UCSD-AML1 (cell line): Measurements from ENCODE around the gene OR2A5.
"Not testable (repeated sequence)": the region's sequence is repeated elsewhere in the genome, so short reads cannot be mapped to it uniquely, and the experiment has no call there.

Experiments used
- DNase-seq: peaks from one replicate; lab custom pipeline; 2025; ENCODE audit not compliant: unreplicated experiment; lab: John Stamatoyannopoulos, UW

Gene OR2A5, protein sequence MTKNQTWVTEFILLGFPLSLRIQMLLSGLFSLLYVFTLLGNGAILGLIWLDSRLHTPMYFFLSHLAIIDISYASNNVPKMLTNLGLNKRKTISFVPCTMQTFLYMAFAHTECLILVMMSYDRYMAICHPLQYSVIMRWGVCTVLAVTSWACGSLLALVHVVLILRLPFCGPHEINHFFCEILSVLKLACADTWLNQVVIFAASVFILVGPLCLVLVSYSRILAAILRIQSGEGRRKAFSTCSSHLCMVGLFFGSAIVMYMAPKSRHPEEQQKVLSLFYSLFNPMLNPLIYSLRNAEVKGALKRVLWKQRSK

DNA sequence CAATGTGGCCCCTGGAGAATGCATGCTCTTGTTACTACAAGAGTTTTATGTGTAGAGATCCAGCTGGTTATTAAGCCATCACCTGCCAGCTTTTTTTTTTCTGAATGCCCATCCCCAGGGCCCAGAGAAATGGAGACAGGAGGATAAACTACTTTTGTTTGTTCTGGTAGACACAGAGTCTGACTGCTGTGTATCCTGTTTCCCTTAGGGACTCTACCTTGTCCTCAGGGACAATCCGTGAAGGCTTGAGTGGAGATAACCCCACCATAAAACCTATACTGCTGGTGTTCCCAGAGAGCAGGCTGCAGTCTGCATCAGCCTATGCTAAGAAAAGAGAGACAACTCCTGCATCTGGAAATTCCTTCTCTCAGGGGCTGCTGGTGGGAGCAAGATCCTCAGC, at the start of gene OR2A5:
OR2A5 (plus strand) TSS at position 301 of the 400 bp plus-strand sequence. CDS start 1,454 bp downstream, outside the sequence.
- no peak for DNase-seq

DNA sequence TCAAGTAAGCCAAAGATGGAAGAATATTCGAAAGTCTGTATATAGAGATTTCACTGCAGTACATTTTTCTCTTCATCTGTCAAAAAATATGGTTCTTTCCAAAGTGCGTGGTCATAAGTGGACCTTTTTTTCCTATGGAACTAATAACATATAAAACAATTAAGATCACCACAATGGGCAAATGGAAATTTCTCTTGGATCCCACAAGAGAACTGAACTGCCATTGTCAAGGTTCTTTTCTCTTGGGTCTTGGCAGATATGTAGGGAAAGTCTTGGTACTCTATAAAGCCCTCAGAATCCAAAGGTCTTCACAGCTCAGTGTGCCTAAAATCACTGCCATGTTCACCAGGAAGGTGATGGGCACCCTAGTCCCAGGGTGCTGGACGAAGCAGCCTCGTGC, 48.7 kb upstream of the OR2A5 start, which contains the start of gene OR6B1:
OR6B1 (plus strand) TSS at position 301 of the 400 bp plus-strand sequence. CDS start 3,677 bp downstream, outside the sequence.
- no peak for DNase-seq

DNA sequence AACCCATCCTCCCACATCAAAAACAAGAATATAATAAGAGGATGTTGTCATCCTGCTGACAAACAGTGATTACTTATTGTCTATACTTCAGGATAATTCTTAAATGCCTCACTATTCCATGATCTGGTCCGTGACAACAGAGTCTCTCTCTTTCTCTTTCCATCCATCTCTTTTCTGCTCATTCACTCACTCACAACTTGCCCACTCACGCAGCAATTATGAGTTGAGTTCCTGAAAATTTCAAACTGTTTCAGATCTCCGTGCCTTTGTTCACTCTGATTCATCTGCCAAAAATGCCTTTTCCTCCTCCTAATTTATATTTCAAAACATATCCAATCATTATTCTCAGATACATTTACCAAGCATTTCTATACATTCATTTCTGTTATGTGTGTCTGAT, 47.2 kb upstream of the OR2A5 start:
- no peak for DNase-seq

DNA sequence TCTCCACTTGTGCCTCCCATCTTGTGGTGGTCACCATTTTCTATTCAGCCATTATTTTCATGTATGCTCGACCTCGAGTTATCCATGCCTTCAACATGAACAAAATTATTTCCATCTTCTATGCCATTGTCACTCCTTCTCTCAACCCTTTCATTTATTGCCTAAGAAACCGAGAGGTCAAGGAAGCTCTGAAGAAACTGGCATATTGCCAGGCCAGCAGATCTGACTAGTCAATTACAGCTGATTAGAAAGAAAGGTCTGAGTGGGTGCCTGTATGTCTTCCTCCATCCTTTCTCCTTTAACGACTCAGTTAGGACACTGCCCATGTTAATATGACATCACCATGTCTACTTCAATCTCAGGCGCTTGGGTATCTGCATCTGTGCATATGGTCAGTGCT, 44.0 kb upstream of the OR2A5 start:
- no peak for DNase-seq

DNA sequence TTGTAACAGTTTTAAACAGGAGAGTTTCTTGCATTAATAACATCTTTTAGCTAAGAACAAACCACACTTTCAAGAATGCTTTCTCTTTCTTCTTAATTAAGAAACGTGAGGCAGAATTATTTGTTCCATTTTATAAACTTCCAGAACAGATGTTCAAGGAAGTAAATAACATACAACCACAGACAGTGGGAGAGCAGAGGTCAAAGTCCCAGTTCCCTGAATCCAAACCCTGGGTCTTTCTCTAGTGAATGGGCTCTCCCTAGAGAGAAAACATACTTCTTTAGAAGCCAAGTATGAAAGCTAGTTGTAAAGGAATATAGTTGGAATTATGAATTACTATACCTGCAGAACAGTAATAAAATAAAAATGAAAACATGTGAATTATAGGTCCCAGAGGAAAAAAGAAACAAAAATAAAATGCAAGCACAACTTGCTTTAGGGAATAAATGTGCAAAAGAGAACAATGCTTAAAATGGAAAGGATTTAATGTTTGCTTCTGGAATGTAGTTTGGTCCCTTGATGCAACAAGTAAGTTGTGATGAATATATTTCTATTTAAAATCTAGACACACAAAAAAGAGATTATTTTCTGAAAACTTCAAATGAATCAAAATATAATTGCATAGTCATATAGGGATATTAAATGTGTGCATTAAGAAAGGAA, 42.6 kb upstream of the OR2A5 start:
- DNase-seq, result no peak

DNA sequence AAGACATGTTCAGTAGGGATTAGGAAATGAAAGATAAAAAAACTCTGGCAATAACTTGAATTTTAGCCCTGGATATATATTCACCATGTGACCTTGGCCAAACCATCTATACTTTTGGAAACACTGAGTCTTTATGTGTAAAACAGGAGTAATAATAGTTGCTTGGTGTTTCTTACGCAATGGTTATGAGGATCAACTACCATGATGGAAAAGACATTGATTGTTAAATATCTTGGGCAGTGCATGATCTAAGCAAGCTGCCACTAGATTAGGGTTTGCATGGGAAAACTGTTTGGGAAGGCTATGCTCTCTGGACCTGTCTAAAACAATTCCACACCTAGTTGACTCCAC, 42.1 kb upstream of the OR2A5 start:
- DNase-seq, result no peak

DNA sequence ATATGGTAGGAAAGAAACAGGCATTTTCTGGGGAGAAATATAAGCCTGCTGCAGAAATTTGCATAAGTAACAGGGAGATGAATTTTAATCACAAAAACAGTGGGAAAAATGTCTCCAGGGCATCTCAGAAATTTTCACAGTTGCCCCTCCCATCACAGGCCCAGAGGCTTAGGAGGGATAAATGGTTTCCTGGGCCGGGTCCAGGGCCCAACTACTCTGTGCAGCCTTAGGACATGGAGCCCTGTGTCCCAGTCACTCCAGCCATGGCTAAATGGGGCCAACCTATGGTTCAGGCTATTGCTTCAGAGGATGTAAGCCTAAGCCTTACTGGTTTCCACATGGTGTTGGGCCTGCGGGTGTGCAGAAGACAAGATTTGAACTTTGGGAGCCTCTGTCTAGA, 39.4 kb upstream of the OR2A5 start:
- DNase-seq, result no peak

DNA sequence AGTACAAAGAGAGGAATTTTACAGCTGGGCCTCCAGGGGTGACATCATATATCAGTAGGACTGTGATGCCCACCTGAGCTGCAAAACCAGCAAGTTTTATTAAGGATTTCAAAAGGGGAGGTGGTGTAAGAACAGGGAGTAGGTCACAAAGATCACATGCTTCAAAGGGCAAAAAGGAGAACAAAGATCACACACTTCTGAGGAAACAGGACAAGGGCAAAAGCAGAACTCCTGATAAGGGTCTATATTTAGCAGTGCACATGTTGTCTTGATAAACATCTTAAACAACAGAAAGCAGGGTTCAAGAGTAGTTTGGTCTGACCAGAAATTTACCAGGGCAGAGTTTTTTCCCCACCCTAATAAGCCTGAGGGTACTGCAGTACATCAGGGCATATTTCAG, 38.7 kb upstream of the OR2A5 start:
- not testable (repeated sequence) for DNase-seq

DNA sequence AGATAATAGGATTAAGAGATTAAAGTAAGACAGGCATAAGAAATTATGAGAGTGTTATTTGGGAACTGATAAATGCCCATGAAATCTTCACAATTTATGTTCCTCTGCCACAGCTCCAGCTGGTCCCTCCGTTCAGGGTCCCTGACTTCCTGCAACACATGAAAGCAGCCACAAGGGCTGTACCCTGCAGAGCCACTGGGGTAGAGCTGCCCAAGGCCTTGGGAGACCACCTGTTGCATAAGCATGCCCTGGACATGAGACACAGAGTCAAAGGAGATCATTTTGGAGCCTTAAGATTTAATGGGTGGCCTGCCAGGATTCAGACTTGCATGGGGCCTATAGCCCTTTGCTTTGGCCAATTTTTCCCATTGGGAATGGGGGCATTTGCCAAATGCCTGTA, 37.9 kb upstream of the OR2A5 start:
- DNase-seq, result not testable (repeated sequence)

DNA sequence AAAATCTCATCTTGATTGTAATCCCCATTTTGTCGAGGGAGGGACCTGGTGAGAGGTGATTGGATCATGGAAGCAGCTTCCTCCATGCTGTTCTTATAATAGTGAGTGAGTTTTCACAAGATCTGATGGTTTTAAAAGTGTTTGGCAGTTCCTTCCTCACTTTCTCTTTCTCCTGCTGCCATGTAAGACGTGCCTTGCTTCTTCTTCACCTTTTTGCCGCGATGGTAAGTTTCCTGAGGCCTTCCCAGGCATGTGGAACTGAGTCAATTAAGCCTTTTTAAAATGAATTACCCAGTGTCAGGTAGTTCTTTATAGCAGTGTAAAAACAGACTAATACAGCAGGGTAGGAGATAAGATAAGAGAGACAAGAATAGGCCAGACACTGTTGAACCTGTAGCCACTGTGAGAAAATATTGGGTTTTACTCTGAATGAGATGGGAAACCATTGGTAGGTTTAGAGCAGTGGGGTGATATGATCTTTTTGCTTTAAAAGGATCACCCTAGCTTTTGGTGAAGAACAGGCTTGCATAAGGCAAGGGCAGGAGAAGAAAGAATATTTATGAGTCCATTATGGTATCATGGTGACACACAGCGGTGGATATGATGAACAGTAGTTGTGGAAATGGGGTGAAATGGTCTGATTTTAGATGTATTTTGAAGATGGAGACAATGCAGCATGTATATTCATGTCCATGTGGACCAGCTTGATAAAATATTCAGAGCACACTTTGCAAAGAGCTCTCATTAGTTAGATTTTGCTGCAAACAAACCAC, 37.1 kb upstream of the OR2A5 start:
- DNase-seq, result no peak

DNA sequence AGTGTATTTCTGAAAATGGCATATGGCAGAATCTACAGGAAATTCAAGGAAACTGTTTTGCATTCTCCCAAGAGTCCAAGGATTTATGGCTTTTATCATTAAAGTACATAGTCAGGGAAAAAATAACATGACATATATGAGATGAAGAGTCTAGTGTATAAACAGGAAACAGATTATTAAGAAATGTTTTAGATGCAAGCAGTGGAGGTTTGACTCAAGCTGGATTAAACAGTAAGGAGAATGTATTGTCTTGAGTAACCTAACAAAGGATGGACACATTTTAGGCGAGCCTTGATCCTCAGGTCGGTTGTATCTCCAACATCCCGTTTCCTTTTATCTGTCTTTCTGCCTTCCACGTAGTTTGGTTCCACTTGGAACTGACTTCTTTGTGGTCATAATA, 30.7 kb upstream of the OR2A5 start:
- DNase-seq, result no peak

DNA sequence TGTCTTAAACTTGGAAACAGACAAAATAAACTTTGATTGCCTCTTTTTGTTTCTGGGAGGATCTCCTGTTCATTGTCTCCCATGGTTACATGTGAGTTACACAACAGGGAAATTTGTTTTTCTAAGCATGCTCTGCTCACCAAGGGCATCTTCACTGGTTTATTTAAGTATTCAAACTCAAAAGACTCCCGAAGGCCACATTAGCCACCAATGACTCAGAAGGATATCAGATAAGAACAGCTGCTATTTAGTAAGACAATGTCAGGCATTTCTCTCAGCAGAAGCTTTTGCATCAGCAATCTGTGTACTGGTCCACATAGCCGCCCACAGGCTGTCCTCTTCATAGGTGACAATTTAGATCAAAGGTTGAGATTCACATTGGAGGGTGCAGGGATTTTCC, 29.3 kb upstream of the OR2A5 start:
- DNase-seq, result no peak

DNA sequence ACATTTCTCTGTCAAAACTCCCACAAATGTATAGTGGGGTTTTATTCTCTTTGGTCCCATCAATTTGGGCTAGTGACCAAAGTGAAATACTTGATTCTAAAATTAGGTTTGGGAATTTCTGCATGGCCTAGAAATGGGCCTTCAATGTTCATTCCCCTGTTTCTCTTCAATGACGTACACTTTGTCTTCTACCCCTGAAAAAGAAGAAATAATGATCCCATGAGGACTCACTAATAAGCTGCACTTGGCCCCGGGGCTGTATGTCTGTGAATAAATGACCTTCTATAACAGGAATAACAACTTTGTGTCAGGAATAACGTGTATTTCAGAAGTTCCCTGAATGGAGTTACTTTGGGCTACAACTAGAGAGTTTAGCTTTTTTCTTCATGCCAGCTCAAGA, 28.4 kb upstream of the OR2A5 start:
- no peak for DNase-seq

DNA sequence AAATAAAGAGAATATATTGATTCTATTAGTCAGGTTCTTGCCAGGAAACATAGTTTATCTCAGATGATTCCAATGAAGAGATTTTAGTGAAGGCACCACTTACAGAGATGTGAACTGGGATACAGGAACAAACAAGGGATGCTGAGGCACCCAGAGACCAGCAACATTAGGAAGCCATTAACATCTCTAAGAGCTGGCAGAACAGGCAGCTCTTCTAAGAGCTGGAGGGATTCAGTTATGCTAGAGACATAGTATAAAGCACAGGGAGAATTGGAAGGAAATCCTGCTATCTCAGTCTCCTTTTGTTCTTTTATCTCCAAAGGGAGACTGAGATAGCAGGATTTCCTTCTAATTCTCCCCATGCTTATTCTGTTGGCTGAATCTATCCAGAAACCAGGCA, 26.6 kb upstream of the OR2A5 start:
- DNase-seq, result no peak

DNA sequence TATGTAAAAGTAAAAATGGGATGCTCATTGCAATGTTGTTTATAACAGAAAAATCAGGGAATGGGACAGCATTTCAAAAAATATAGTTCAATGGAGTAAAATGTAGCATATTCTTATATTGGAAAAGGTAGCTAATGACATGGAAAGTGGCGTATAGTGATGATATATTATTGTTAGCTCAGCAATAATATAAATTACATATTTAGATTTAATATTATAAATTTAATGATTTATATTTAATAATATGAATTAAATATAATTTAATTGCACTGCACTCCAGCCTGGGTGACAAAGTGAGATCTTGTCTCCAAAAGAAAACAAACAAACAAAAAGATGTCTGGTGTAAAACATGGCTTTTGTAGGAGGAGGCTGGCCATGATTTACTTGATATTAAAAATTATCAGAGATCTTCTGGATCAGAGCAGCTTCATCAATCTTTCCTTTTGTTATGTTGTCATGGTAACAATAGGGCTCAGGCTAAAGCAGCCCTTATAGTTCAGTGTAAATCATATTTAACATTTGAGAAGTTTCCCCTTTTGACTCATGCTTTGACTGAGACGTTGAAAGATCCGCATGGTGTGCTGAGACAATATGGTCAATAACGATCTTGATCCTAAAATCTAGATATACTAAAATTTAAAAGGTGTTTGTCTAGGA, 25.4 kb upstream of the OR2A5 start:
- no peak for DNase-seq

DNA sequence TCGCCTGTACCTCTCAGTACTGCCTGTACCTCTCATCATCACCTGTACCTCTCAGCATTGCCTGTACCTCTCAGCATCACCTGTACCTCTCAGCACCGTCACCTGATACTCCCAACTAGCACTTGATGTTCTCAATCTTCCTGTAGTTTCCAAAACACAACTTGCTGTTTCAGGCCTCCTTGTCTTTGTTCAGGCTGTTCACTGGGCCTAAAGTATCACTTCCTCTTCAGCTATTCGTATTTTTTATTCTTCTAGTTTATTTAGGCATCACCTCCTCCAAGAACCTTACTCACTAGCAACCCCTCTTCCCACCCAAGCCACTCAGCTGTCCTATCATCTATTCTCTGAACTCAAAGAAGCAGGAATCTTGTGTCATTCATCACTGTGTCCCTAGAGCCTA, 24.5 kb upstream of the OR2A5 start:
- no peak for DNase-seq

DNA sequence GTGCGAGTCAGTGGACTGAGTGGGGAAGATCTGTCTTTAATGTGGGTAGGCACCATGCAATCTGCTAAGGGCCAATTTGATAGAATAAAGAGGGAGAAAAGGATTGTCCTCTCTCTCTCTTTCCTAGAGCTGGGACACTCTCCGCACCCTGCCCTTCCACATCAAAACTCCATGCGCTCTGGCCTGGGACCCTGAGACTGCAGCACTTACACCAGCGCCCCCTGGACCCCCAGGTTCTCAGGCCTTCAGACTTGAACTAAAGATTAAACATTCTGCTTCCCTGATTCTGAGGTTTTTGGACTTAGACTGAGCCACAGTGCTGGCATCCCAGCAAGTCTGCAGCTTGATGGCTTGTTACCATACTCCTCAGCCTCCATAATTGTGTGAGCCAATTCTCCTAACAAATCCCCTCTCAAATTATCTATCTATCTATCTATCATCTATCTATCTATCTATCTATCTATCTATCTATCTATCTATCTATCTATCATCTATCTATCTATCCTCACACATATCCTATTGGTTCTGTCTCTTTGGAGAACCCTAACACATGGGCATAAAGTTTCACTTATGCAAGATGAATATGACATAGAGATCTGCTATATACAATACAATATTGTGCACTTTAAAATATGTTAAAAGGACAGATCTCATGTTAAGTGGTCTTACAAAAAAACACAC, 22.4 kb upstream of the OR2A5 start:
- DNase-seq, result no peak

DNA sequence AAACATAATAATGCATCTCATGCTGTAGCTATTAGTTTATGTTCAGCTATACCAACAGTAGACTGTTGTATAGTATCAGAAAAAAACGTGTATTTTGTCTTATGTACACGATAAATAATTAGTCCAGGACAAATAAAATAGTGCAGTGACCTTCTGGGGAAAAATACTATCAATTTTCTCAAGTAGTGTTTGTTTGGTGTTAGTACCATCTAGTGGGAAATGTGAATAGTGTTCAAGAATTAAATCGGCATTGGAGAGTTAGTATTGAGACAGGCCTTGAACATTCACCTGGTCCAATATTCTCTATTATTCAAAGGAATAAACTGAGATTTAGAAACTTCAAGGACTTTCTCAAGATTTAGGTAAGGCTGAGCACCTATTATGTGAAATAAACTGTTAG, 21.7 kb upstream of the OR2A5 start:
- no peak for DNase-seq

DNA sequence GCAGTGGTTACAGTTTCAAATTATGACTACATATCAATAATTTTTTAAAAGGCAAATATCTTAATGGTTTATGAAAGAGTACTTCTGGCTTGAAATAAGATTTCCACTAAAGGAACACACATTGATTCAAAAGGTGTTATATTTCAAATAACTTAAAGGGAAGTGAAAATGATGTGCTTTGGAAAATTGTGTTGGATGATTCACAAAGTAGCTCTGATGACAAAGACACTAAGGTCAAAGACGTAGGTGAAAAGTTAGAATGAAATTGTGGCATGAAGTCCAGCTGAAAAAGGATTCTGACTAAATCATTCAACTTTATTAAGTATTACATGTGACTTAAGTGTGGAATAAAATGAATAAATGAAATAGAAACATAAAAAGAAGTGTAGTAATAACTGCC, 20.8 kb upstream of the OR2A5 start:
- DNase-seq, result no peak

DNA sequence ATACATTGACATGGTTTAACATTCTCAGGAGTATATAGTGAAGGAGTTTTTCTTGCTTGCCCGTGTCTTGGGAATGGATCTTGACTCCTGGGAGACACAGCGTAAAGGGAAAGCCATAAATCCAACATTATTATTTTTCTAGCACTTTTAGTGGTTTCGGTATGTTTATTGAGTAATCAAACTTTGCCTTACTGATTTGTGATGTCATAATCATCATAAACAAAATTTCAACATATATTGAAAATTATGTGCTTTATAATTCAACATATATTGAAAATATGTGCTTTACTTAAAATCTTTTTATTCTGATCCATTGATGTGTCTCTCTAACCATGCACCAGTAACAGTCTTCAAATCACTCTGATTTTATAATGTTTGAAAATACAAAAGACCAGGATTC, 20.2 kb upstream of the OR2A5 start:
- DNase-seq, result no peak

DNA sequence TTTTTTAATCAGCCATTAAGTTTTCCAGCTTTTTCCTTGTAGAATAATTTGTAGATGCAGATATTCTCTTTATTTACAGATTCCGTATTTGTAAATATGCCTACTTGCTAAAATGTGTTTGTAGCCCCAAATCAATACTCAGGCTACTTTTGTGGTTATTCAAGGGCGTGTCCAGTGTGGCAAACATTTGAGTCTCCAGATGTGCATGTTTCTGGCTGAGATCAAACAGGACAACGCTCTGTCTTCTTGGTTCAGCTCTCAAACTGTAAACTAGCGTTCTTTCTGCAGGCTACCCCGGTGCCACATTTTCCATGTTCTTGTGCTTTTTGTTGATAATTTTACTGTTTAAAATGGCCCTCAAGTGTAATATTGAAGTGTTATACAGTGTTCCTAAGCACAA, 16.2 kb upstream of the OR2A5 start:
- no peak for DNase-seq
